Stimulated activated naive B cell treated with anti-CD40 and anti-IgM and Interleukin-4, amounts not matched to agents 10 μg/mL and 1 μg/mL and 100 μg/mL, for 72 hours (primary cell): ENCODE data around the gene ONECUT2.
"Not testable (repeated sequence)": the region's sequence is repeated elsewhere in the genome, so short reads cannot be mapped to it uniquely, and the experiment has no call there.

ENCODE experiments used
- ATAC-seq, 2 donors: fragments of 150-1000 bp; cut with Tn5 transposase; replicated peaks; 2 replicates each; pipeline ENCODE4 v1.10.0; 2021; ENCODE audit warnings: moderate library complexity in 1 of 2
- DNase-seq: peaks from one replicate; pipeline ENCODE4 v3.0.0; 2021
- H3K27ac Mint-ChIP-seq: one replicate; pipeline ENCODE4 v1.8.0; 2022; ENCODE audit warnings: mild to moderate bottlenecking, mixed read lengths
- H3K27me3 Mint-ChIP-seq, 2 donors: one replicate each; pipeline ENCODE4 v1.8.0; 2022; ENCODE audit warnings: mixed read lengths in 2 of 2
- H3K36me3 Mint-ChIP-seq, 2 donors: one replicate each; pipeline ENCODE4 v1.8.0; 2022; ENCODE audit warnings: mixed read lengths in 2 of 2, mild to moderate bottlenecking in 1 of 2
- H3K4me1 Mint-ChIP-seq, 2 donors: one replicate each; pipeline ENCODE4 v1.8.0; 2022; ENCODE audit warnings: mixed read lengths in 2 of 2, mild to moderate bottlenecking in 1 of 2
- H3K4me3 Mint-ChIP-seq, 2 donors: one replicate each; pipeline ENCODE4 v1.8.0; 2022; ENCODE audit warnings: mild to moderate bottlenecking in 2 of 2, mixed read lengths in 2 of 2, moderate library complexity in 1 of 2
- H3K9me3 Mint-ChIP-seq, 2 donors: one replicate each; pipeline ENCODE4 v1.8.0; 2022; ENCODE audit warnings: mixed read lengths in 2 of 2, mild to moderate bottlenecking in 1 of 2

Gene ONECUT2

GRCh38 chr18:57502624-57503023, 67.5 kb downstream of the ONECUT2 start:
- DNase-seq (no peak), ATAC-seq (no peak)
- Mint-ChIP-seq H3K27ac (no peak overlapping the region), H3K9me3 (no peaks in the 10 kb centered on the region), H3K27me3 (peaks cover 26 to 39% of the 10 kb centered on the region in 2 donors), H3K4me1 (no peaks in the 10 kb centered on the region), H3K4me3 (no peak overlapping the region), H3K36me3 (no peaks in the 10 kb centered on the region)

DNA sequence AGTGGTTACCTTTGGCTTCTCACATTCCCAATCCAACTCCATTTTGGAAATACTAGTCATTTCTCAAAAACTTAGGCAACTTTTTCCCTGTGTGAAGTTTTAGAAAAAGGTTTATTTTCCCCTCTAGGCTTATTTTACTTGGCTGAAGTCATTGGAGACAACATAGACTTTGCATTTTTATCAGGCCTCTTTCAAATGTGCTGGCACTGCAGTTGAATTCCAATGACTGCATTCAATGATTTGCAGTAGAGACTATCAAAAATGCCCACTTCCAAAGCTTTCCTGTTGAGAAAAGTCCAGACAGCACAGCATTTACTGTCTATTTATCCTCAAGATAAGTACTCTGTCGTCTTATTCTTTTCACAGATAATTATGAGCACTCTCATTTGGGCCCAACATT, 70.1 kb downstream of the ONECUT2 start:
- ATAC-seq (no peak), DNase-seq (no peak)
- H3K4me1 Mint-ChIP-seq: no peaks in the 10 kb centered on the region
- H3K36me3 Mint-ChIP-seq: no peaks in the 10 kb centered on the region
- H3K27me3 Mint-ChIP-seq: peaks cover 33 to 46% of the 10 kb centered on the region in 2 donors
- no peak overlapping the region for H3K4me3 Mint-ChIP-seq
- H3K27ac Mint-ChIP-seq: no peak overlapping the region
- no peaks in the 10 kb centered on the region for H3K9me3 Mint-ChIP-seq

DNA sequence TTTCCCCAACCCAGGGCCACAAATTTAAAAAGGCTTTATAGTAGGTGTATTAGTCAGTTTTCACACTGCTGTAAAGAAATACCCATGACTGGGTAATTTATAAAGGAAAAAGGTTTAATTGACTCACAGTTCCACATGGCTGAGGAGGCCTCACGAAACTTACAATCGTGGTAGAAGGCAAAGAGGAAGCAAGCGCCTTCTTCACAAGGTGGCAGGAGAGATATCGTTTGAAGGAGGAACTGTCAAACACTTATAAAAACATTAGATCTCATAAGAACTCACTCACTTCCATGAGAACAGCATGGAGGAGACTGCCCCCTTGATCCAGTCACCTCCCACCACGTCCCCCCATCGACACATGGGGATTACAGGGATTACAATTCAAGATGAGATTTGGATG, 80.9 kb downstream of the ONECUT2 start:
- Mint-ChIP-seq H3K27ac (no peak overlapping the region), H3K27me3 (peaks cover 9 to 41% of the 10 kb centered on the region in 2 donors), H3K4me1 (no peaks in the 10 kb centered on the region)

GRCh38 chr18:57518533-57518932, 83.4 kb downstream of the ONECUT2 start:
- DNase-seq (no peak), ATAC-seq (no peak)
- no peak overlapping the region for H3K4me3 Mint-ChIP-seq
- H3K4me1 Mint-ChIP-seq: peaks cover 3 to 6% of the 10 kb centered on the region in 2 donors
- no peak overlapping the region for H3K27ac Mint-ChIP-seq
- H3K36me3 Mint-ChIP-seq: no peaks in the 10 kb centered on the region
- peaks cover 9 to 39% of the 10 kb centered on the region in 2 donors for H3K27me3 Mint-ChIP-seq
- peaks cover 4 to 8% of the 10 kb centered on the region in 2 donors for H3K9me3 Mint-ChIP-seq

More for the DNA sequence above, 80.9 kb downstream of the ONECUT2 start:
- no peak overlapping the region for H3K4me3 Mint-ChIP-seq
- no peaks in the 10 kb centered on the region for H3K36me3 Mint-ChIP-seq
- peaks cover 4 to 8% of the 10 kb centered on the region in 2 donors for H3K9me3 Mint-ChIP-seq
- DNase-seq (no peak), ATAC-seq (no peak)

GRCh38 chr18:57519668-57520424, 84.7 kb downstream of the ONECUT2 start:
- Mint-ChIP-seq H3K4me1 (peaks cover 3 to 7% of the 10 kb centered on the region in 2 donors), H3K4me3 (no peak overlapping the region), H3K9me3 (peaks cover 5% of the 10 kb centered on the region in 2 donors), H3K27ac (no peak overlapping the region), H3K27me3 (peaks cover 9 to 33% of the 10 kb centered on the region in 2 donors), H3K36me3 (no peaks in the 10 kb centered on the region)
- ATAC-seq (no peak), DNase-seq (no peak)

DNA sequence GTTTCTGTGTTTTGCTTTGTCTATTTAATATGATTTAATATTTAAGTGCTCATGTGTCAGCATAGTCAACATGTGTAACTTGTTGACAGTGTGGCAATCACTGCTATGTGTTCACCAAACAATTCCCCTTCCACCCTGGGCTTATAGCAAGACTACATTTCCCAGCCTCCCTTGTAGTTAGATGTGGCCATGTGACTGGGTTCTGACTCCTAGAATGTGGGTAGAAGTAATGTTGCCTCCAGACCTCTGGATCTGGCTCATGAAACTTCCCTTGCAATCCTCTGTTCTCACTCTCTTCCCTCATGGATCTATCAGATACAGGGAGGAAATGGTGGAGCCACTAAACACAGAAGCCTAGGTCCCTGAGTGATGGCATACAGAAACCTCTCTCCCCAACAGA, 87.2 kb downstream of the ONECUT2 start:
- H3K27me3 Mint-ChIP-seq: peaks cover 9 to 28% of the 10 kb centered on the region in 2 donors
- not testable (repeated sequence) for H3K27ac Mint-ChIP-seq, H3K9me3 Mint-ChIP-seq, H3K4me3 Mint-ChIP-seq, ATAC-seq, DNase-seq, H3K4me1 Mint-ChIP-seq, H3K36me3 Mint-ChIP-seq

DNA sequence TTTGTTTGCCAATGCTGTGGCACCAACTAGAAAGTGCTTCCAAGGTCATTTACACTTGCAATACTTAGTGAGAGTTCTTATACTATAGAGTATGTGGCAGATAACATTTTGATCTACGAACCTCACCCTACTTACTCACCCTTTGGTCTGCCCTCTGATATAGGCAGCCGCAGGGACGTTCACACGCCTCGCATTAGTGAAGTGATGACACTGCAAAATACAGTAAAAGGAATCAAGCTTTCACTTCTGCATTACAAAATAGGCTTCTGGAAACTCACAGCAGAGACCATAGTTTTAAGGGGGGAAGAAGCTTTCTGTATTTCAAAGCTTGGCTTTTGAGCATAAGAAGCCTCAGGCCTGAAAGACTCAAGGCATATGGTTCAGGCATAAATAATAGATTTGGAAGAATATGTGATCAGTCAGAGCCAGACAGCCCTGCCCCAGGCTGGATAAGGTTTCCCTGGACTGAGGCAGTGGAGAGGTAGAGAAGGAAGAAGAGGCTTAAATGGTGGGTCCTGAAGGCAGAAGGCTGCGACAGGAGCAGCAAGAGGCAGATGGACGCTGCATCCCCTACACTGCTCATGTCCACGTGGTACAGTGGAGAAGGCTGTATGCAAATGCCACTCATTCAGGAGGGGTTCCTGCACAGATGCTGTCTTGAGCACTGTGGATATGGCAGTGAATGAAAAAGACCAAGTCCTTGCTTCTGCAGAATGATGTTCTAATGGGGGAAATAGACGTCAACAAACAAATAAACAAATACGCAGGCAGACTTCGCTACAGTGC, 88.2 kb downstream of the ONECUT2 start:
- no peaks in the 10 kb centered on the region for H3K36me3 Mint-ChIP-seq
- no peak overlapping the region for H3K4me3 Mint-ChIP-seq
- H3K27me3 Mint-ChIP-seq: peaks cover 9 to 31% of the 10 kb centered on the region in 2 donors
- peaks cover 5% of the 10 kb centered on the region in 2 donors for H3K9me3 Mint-ChIP-seq
- DNase-seq (no peak), ATAC-seq (peak; percentile 71 to 75)
- H3K27ac Mint-ChIP-seq: peak overlapping the region; percentile 2
- H3K4me1 Mint-ChIP-seq: peaks cover 3 to 7% of the 10 kb centered on the region in 2 donors

DNA sequence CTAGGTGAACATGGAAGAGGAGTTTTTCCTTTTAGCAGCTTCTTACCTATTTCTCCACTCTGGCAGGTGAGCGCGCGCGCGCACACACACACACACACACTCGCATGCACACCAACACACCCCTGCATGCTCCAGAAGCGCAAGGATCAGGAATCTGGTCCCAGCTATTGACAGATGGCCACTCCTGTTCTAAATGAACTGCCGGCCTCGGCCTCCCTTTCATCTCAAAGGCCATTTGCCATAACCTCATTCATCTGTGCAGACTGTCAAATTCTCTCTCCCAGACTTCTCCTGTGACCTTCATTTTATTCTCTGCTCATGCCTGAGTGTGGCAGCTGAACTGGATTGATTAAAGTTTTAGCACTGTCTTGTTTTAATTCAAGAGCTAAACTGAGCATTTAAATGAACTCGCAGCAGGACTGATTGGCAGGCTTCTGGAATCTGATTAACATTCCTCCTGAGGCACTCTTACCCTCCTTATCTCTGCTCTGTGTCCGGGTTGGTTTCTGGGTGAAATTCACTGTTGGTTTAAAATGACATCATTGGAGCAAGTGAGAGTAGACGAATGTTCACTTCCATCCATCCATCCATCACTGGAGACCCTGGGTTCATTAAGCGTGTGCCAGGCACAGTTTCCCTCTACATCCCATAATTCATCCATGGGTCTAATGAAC, 92.5 kb downstream of the ONECUT2 start:
- Mint-ChIP-seq H3K4me1 (peaks cover 3 to 7% of the 10 kb centered on the region in 2 donors), H3K36me3 (no peaks in the 10 kb centered on the region), H3K27ac (no peak overlapping the region), H3K4me3 (no peak overlapping the region), H3K9me3 (peaks cover 5% of the 10 kb centered on the region in 2 donors), H3K27me3 (peaks cover 6 to 36% of the 10 kb centered on the region in 2 donors)
- no peak for DNase-seq
- no peak for ATAC-seq

DNA sequence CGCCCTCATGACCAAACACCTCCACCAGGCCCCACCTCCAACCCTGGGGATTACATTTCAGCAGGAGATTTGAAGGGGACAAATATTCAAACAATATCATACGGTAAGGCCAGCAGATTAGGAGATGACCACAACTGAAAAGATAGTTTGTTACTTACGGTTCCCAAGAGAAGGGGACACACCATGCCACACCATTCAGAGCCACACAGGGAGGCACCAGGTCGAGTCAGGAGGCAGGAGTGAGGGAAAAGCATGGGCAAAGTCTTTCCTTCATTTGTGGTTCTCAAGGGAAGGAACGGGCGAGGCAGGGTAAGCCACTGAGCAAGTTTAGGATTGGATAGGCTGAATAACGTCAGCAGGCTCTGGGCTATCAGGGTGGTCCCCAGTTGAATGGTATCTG, 94.0 kb downstream of the ONECUT2 start:
- Mint-ChIP-seq H3K4me1 (no peaks in the 10 kb centered on the region), H3K27me3 (peaks cover 9 to 40% of the 10 kb centered on the region in 2 donors), H3K27ac (no peak overlapping the region), H3K36me3 (no peaks in the 10 kb centered on the region), H3K4me3 (no peak overlapping the region), H3K9me3 (peaks cover 5% of the 10 kb centered on the region in 2 donors)
- no peak for DNase-seq
- no peak for ATAC-seq

- no peaks in the 10 kb centered on the region for H3K9me3 Mint-ChIP-seq
Measured at GRCh38 chr18:57533006-57533867, 98.1 kb downstream of the ONECUT2 start.

GRCh38 chr18:57533868-57534510, 98.8 kb downstream of the ONECUT2 start:
- Mint-ChIP-seq H3K27ac (no peak overlapping the region), H3K4me1 (no peaks in the 10 kb centered on the region), H3K9me3 (no peaks in the 10 kb centered on the region), H3K4me3 (no peak overlapping the region), H3K27me3 (peaks cover 7 to 23% of the 10 kb centered on the region in 2 donors), H3K36me3 (no peaks in the 10 kb centered on the region)
- ATAC-seq (no peak), DNase-seq (no peak)

More at GRCh38 chr18:57533006-57533867, 98.1 kb downstream of the ONECUT2 start:
- H3K36me3 Mint-ChIP-seq: no peaks in the 10 kb centered on the region
- peaks cover 9 to 27% of the 10 kb centered on the region in 2 donors for H3K27me3 Mint-ChIP-seq
- DNase-seq (no peak), ATAC-seq (no peak)
- H3K4me3 Mint-ChIP-seq: no peak overlapping the region
- H3K4me1 Mint-ChIP-seq: no peaks in the 10 kb centered on the region
- H3K27ac Mint-ChIP-seq: no peak overlapping the region

- ATAC-seq (no peak), DNase-seq (no peak)
- H3K9me3 Mint-ChIP-seq: no peaks in the 10 kb centered on the region
- H3K4me3 Mint-ChIP-seq: no peak overlapping the region
- H3K27ac Mint-ChIP-seq: no peak overlapping the region
- no peaks in the 10 kb centered on the region for H3K36me3 Mint-ChIP-seq
- no peaks in the 10 kb centered on the region for H3K4me1 Mint-ChIP-seq
- H3K27me3 Mint-ChIP-seq: peaks cover 5 to 24% of the 10 kb centered on the region in 2 donors
Measured at GRCh38 chr18:57534511-57534909, 99.3 kb downstream of the ONECUT2 start.

- DNase-seq: no peak
- H3K27me3 Mint-ChIP-seq: peaks cover 0 to 11% of the 10 kb centered on the region in 2 donors
- H3K4me3 Mint-ChIP-seq: no peak overlapping the region
- ATAC-seq: no peak
- no peaks in the 10 kb centered on the region for H3K9me3 Mint-ChIP-seq
- no peak overlapping the region for H3K27ac Mint-ChIP-seq
- H3K4me1 Mint-ChIP-seq: no peaks in the 10 kb centered on the region
- no peaks in the 10 kb centered on the region for H3K36me3 Mint-ChIP-seq
Measured at GRCh38 chr18:57538614-57539013, 103.4 kb downstream of the ONECUT2 start.
